Uterus (tissue), 2 donors: ENCODE data around the gene HAO2.

ENCODE experiments used
- CTCF ChIP-seq, 4 experiments: fragments of 200-600 bp in 2 of 4; fragments of 450-650 bp in 2 of 4; sonication (generic) in 2 of 4; IDR thresholded peaks; one replicate each; pipeline ENCODE4 v1.5.1; 2016 to 2019; ENCODE audit warnings: antibody characterized with exemption in 4 of 4, mild to moderate bottlenecking in 2 of 4, moderate library complexity in 1 of 4
- POLR2A ChIP-seq, 2 donors: fragments of 450-650 bp; IDR thresholded peaks; one replicate each; pipeline ENCODE4 v1.6.1; 2016; ENCODE audit warnings: antibody characterized with exemption in 2 of 2, mild to moderate bottlenecking in 1 of 2, moderate library complexity in 1 of 2

GRCh38 chr1:119336848-119337247, 31.7 kb upstream of the HAO2 start:
- TF ChIP-seq CTCF (IDR thresholded peaks at IDR 0.05) (no peak), POLR2A (IDR thresholded peaks at IDR 0.05) (no peak)
